ENCODE measurements around the gene PABPC1L. TPM values are rescaled to one million over a fixed set of nuclear protein-coding genes. Genes with fewer than 3 reads are reported as not detected.

Gene PABPC1L
- total RNA-seq, 4 donors from 2014 or later: 12.0 to 112 (median 31.6) TPM

GRCh38 chr20:44961011-44961869, 51.4 kb downstream of the PABPC1L start:
- Histone ChIP-seq H3K9me3 (no peaks in the 10 kb centered on the region), H3K36me3 (no peaks in the 10 kb centered on the region), H3K27me3 (no peaks in the 10 kb centered on the region), H3K4me3 (no peak overlapping the region), H3K4me1 (peaks cover 5 to 31% (median 17%) of the 10 kb centered on the region in 4 donors), H3K27ac (peak overlapping the region; percentile 79 to 89 (median 85))
- no peak for DNase-seq
- intact Hi-C loops (cut with DNase I; ENCODE audit: low total_unique reads) (no loop called here), in situ Hi-C loops (cut with MboI; ENCODE audit: low pct_ligation_motif_present in 1 of 4, low pct_unique_long_range_greater_than_20kb in 1 of 4, low sequenced_read_pairs in 3 of 4) (no loop called here)
- WGBS, 2 donors (ENCODE audit: low coverage in 1 of 2): 71 to 77% methylated on average over 4 of the region's 4 CpGs
- no peak for TF ChIP-seq CTCF (IDR thresholded peaks at IDR 0.05)
- TF ChIP-seq POLR2AphosphoS5 (IDR thresholded peaks at IDR 0.05): no peak
- no peak for TF ChIP-seq EP300 (IDR thresholded peaks at IDR 0.05; ENCODE audit: low read depth)
- TF ChIP-seq POLR2A (IDR thresholded peaks at IDR 0.05): no peak

- TF ChIP-seq EP300 (IDR thresholded peaks at IDR 0.05; ENCODE audit: low read depth): no peak
- TF ChIP-seq POLR2AphosphoS5 (IDR thresholded peaks at IDR 0.05): no peak
- TF ChIP-seq POLR2A (IDR thresholded peaks at IDR 0.05): no peak
- TF ChIP-seq CTCF (IDR thresholded peaks at IDR 0.05): no peak
- H3K27me3 ChIP-seq: no peaks in the 10 kb centered on the region
- DNase-seq: no peak
- in situ Hi-C loops (cut with MboI; ENCODE audit: low pct_ligation_motif_present in 1 of 4, low pct_unique_long_range_greater_than_20kb in 1 of 4, low sequenced_read_pairs in 3 of 4) (no loop called here), intact Hi-C loops (cut with DNase I; ENCODE audit: low total_unique reads) (no loop called here)
- peaks cover 5 to 32% (median 19%) of the 10 kb centered on the region in 4 donors for H3K4me1 ChIP-seq
- H3K4me3 ChIP-seq: no peak overlapping the region
- no peaks in the 10 kb centered on the region for H3K9me3 ChIP-seq
- 83 to 94% methylated on average over 2 to 3 of the region's 3 CpGs for WGBS, 2 donors (ENCODE audit: low coverage in 1 of 2)
- H3K36me3 ChIP-seq: no peaks in the 10 kb centered on the region
- no peak overlapping the region for H3K27ac ChIP-seq
These were observed 52.0 kb downstream of the PABPC1L start for GRCh38 chr20:44961870-44962267.

GRCh38 chr20:44962483-44962882, 52.6 kb downstream of the PABPC1L start:
- no peaks in the 10 kb centered on the region for H3K36me3 ChIP-seq
- no peak overlapping the region for H3K4me3 ChIP-seq
- TF ChIP-seq EP300 (IDR thresholded peaks at IDR 0.05; ENCODE audit: low read depth): no peak
- no peak for TF ChIP-seq CTCF (IDR thresholded peaks at IDR 0.05)
- TF ChIP-seq POLR2AphosphoS5 (IDR thresholded peaks at IDR 0.05): no peak
- no peak for TF ChIP-seq POLR2A (IDR thresholded peaks at IDR 0.05)
- 88% methylated on average over 3 of the region's 3 CpGs; no CpG with 5 or more reads in 1 of the 2 donors for WGBS, 2 donors (ENCODE audit: low coverage in 1 of 2)
- in situ Hi-C loops (cut with MboI; ENCODE audit: low pct_ligation_motif_present in 1 of 4, low pct_unique_long_range_greater_than_20kb in 1 of 4, low sequenced_read_pairs in 3 of 4) (no loop called here), intact Hi-C loops (cut with DNase I; ENCODE audit: low total_unique reads) (no loop called here)
- H3K27me3 ChIP-seq: no peaks in the 10 kb centered on the region
- peaks cover 5 to 38% (median 25%) of the 10 kb centered on the region in 4 donors for H3K4me1 ChIP-seq
- H3K27ac ChIP-seq: no peak overlapping the region
- H3K9me3 ChIP-seq: no peaks in the 10 kb centered on the region
- no peak for DNase-seq

- 80 to 100% methylated on average over 2 to 4 of the region's 4 CpGs for whole genome bisulfite sequencing, 2 donors (ENCODE audit: low coverage in 1 of 2)
- in situ Hi-C loops (cut with MboI; ENCODE audit: low pct_ligation_motif_present in 1 of 4, low pct_unique_long_range_greater_than_20kb in 1 of 4, low sequenced_read_pairs in 3 of 4): no loop called here
- Histone ChIP-seq H3K9me3 (no peaks in the 10 kb centered on the region), H3K4me1 (peaks cover 5 to 43% (median 29%) of the 10 kb centered on the region in 4 donors), H3K36me3 (no peaks in the 10 kb centered on the region), H3K27ac (no peak overlapping the region), H3K27me3 (no peaks in the 10 kb centered on the region), H3K4me3 (no peak overlapping the region)
- TF ChIP-seq CTCF (IDR thresholded peaks at IDR 0.05) (no peak), POLR2A (IDR thresholded peaks at IDR 0.05) (no peak), EP300 (IDR thresholded peaks at IDR 0.05; ENCODE audit: low read depth) (no peak), POLR2AphosphoS5 (IDR thresholded peaks at IDR 0.05) (no peak)
- no peak for DNase-seq
- intact Hi-C loops (cut with DNase I; ENCODE audit: low total_unique reads): no loop called here
These were observed 53.7 kb downstream of the PABPC1L start for GRCh38 chr20:44963325-44964215.

Measured in transverse colon (tissue), 4 donors.